Activated naive CD8-positive, alpha-beta T cell treated with anti-CD3 and anti-CD28 coated beads, Interleukin-2, amount 50 U/mL, for 24 hours (primary cell): ENCODE measurements around the gene KLK7.
"Not testable (repeated sequence)": the region's sequence is repeated elsewhere in the genome, so short reads cannot be mapped to it uniquely, and the experiment has no call there.

Source experiments
- ATAC-seq: fragments of 150-1000 bp; cut with Tn5 transposase; one replicate; pipeline ENCODE4 v1.10.0; 2021
- DNase-seq: peaks from one replicate; pipeline ENCODE4 v3.0.0; 2021
- H3K27ac Mint-ChIP-seq: one replicate; pipeline ENCODE4 v1.8.0; 2021; ENCODE audit warnings: mild to moderate bottlenecking, mixed read lengths
- H3K27me3 Mint-ChIP-seq: one replicate; pipeline ENCODE4 v1.8.0; 2021; ENCODE audit warnings: mixed read lengths
- H3K36me3 Mint-ChIP-seq: one replicate; pipeline ENCODE4 v1.8.0; 2021; ENCODE audit warnings: low read depth, mixed read lengths
- H3K4me1 Mint-ChIP-seq: one replicate; pipeline ENCODE4 v1.8.0; 2021; ENCODE audit warnings: mixed read lengths
- H3K4me3 Mint-ChIP-seq: one replicate; pipeline ENCODE4 v1.8.0; 2021; ENCODE audit warnings: mild to moderate bottlenecking, moderate library complexity, mixed read lengths
- H3K9me3 Mint-ChIP-seq: one replicate; pipeline ENCODE4 v1.8.0; 2021; ENCODE audit warnings: mixed read lengths

Gene KLK7

GRCh38 chr19:51002089-51002532 lies 18.4 kb upstream of the KLK7 start:
- Mint-ChIP-seq H3K4me3 (no peak overlapping the region), H3K4me1 (no peaks in the 10 kb centered on the region), H3K36me3 (no peaks in the 10 kb centered on the region), H3K9me3 (no peaks in the 10 kb centered on the region), H3K27me3 (peaks cover 46% of the 10 kb centered on the region), H3K27ac (no peak overlapping the region)
- ATAC-seq (no peak), DNase-seq (no peak)

- H3K4me3 Mint-ChIP-seq: no peak within 1 kb of the TSS
- H3K27me3 Mint-ChIP-seq: peaks cover 45% of the 10 kb centered on the region
- DNase-seq (no peak), ATAC-seq (no peak)
- H3K4me1 Mint-ChIP-seq: no peaks in the 10 kb centered on the region
- H3K27ac Mint-ChIP-seq: no peak within 1 kb of the TSS
- no peaks in the 10 kb centered on the region for H3K9me3 Mint-ChIP-seq
- H3K36me3 Mint-ChIP-seq: no peaks in the 10 kb centered on the region
Measured at GRCh38 chr19:51001515-51001914, 17.8 kb upstream of the KLK7 start, which contains the start of gene KLK8. Gene KLK8 (minus strand): TSS chr19:51001604. CDS start chr19:51001167, 437 bp downstream.

- no peaks in the 10 kb centered on the region for H3K9me3 Mint-ChIP-seq
- H3K4me1 Mint-ChIP-seq: no peaks in the 10 kb centered on the region
- no peak for ATAC-seq
- peaks cover 42% of the 10 kb centered on the region for H3K27me3 Mint-ChIP-seq
- no peak overlapping the region for H3K4me3 Mint-ChIP-seq
- no peak overlapping the region for H3K27ac Mint-ChIP-seq
- DNase-seq: no peak
- no peaks in the 10 kb centered on the region for H3K36me3 Mint-ChIP-seq
Measured at GRCh38 chr19:51000981-51001380, 17.3 kb upstream of the KLK7 start.

GRCh38 chr19:51000426-51000825 lies 16.7 kb upstream of the KLK7 start:
- DNase-seq (no peak), ATAC-seq (no peak)
- Mint-ChIP-seq H3K36me3 (no peaks in the 10 kb centered on the region), H3K9me3 (no peaks in the 10 kb centered on the region), H3K4me1 (no peaks in the 10 kb centered on the region), H3K4me3 (no peak overlapping the region), H3K27ac (no peak overlapping the region), H3K27me3 (peaks cover 43% of the 10 kb centered on the region)

GRCh38 chr19:50998686-50999085 lies 15.0 kb upstream of the KLK7 start:
- ATAC-seq (no peak), DNase-seq (no peak)
- Mint-ChIP-seq H3K36me3 (no peaks in the 10 kb centered on the region), H3K27ac (no peak overlapping the region), H3K4me1 (no peaks in the 10 kb centered on the region), H3K9me3 (peaks cover 4% of the 10 kb centered on the region), H3K4me3 (no peak overlapping the region), H3K27me3 (peaks cover 38% of the 10 kb centered on the region)

GRCh38 chr19:50998061-50998460 lies 14.3 kb upstream of the KLK7 start:
- Mint-ChIP-seq H3K27me3 (peaks cover 35% of the 10 kb centered on the region), H3K4me3 (no peak overlapping the region), H3K27ac (no peak overlapping the region), H3K4me1 (no peaks in the 10 kb centered on the region), H3K36me3 (no peaks in the 10 kb centered on the region), H3K9me3 (peaks cover 4% of the 10 kb centered on the region)
- DNase-seq (no peak), ATAC-seq (no peak)

GRCh38 chr19:50994129-50994528 lies 10.4 kb upstream of the KLK7 start:
- H3K36me3 Mint-ChIP-seq: no peaks in the 10 kb centered on the region
- no peaks in the 10 kb centered on the region for H3K4me1 Mint-ChIP-seq
- no peak overlapping the region for H3K4me3 Mint-ChIP-seq
- DNase-seq (no peak), ATAC-seq (no peak)
- H3K9me3 Mint-ChIP-seq: peaks cover 4% of the 10 kb centered on the region
- H3K27me3 Mint-ChIP-seq: peaks cover 23% of the 10 kb centered on the region
- H3K27ac Mint-ChIP-seq: no peak overlapping the region

- Mint-ChIP-seq H3K27ac (no peak overlapping the region), H3K36me3 (no peaks in the 10 kb centered on the region), H3K4me1 (no peaks in the 10 kb centered on the region), H3K27me3 (peaks cover 22% of the 10 kb centered on the region), H3K9me3 (peaks cover 4% of the 10 kb centered on the region), H3K4me3 (no peak overlapping the region)
- DNase-seq: no peak
- no peak for ATAC-seq
Measured at GRCh38 chr19:50992666-50993035, 8.9 kb upstream of the KLK7 start.

- not testable (repeated sequence) for ATAC-seq, H3K9me3 Mint-ChIP-seq, H3K36me3 Mint-ChIP-seq, DNase-seq, H3K4me1 Mint-ChIP-seq, H3K4me3 Mint-ChIP-seq, H3K27ac Mint-ChIP-seq
- peaks cover 41% of the 10 kb centered on the region for H3K27me3 Mint-ChIP-seq
Measured at GRCh38 chr19:50984416-50984815, 699 bp upstream of the KLK7 start.

GRCh38 chr19:50982186-50982585 lies 1.5 kb downstream of the KLK7 start:
- H3K36me3 Mint-ChIP-seq: no peaks in the 10 kb centered on the region
- H3K27me3 Mint-ChIP-seq: peaks cover 43% of the 10 kb centered on the region
- ATAC-seq: no peak
- DNase-seq: no peak
- H3K4me3 Mint-ChIP-seq: no peak overlapping the region
- H3K27ac Mint-ChIP-seq: no peak overlapping the region
- no peaks in the 10 kb centered on the region for H3K9me3 Mint-ChIP-seq
- H3K4me1 Mint-ChIP-seq: no peaks in the 10 kb centered on the region

GRCh38 chr19:50981587-50982146 lies 2.0 kb downstream of the KLK7 start:
- Mint-ChIP-seq H3K36me3 (no peaks in the 10 kb centered on the region), H3K9me3 (no peaks in the 10 kb centered on the region), H3K27ac (no peak overlapping the region), H3K4me3 (no peak overlapping the region), H3K4me1 (no peaks in the 10 kb centered on the region), H3K27me3 (peaks cover 46% of the 10 kb centered on the region)
- DNase-seq (no peak), ATAC-seq (no peak)

- H3K27ac Mint-ChIP-seq: no peak overlapping the region
- no peak overlapping the region for H3K4me3 Mint-ChIP-seq
- H3K36me3 Mint-ChIP-seq: no peaks in the 10 kb centered on the region
- H3K27me3 Mint-ChIP-seq: peaks cover 52% of the 10 kb centered on the region
- H3K4me1 Mint-ChIP-seq: no peaks in the 10 kb centered on the region
- DNase-seq (no peak), ATAC-seq (no peak)
- H3K9me3 Mint-ChIP-seq: no peaks in the 10 kb centered on the region
Measured at GRCh38 chr19:50980208-50980607, 3.5 kb downstream of the KLK7 start.

- Mint-ChIP-seq H3K4me1 (no peaks in the 10 kb centered on the region), H3K27ac (no peak overlapping the region), H3K36me3 (no peaks in the 10 kb centered on the region), H3K4me3 (no peak overlapping the region), H3K9me3 (no peaks in the 10 kb centered on the region), H3K27me3 (peaks cover 48% of the 10 kb centered on the region)
- no peak for ATAC-seq
- no peak for DNase-seq
Measured at GRCh38 chr19:50979758-50980157, 4.0 kb downstream of the KLK7 start.

- Mint-ChIP-seq H3K4me3 (no peak overlapping the region), H3K4me1 (no peaks in the 10 kb centered on the region), H3K27me3 (peaks cover 48% of the 10 kb centered on the region), H3K36me3 (no peaks in the 10 kb centered on the region), H3K27ac (no peak overlapping the region), H3K9me3 (no peaks in the 10 kb centered on the region)
- ATAC-seq: no peak
- no peak for DNase-seq
Measured at GRCh38 chr19:50978772-50979390, 4.8 kb downstream of the KLK7 start.

- Mint-ChIP-seq H3K27me3 (peaks cover 49% of the 10 kb centered on the region), H3K4me1 (no peaks in the 10 kb centered on the region), H3K4me3 (no peak overlapping the region), H3K9me3 (no peaks in the 10 kb centered on the region), H3K27ac (no peak overlapping the region), H3K36me3 (no peaks in the 10 kb centered on the region)
- ATAC-seq: no peak
- no peak for DNase-seq
Measured at GRCh38 chr19:50977626-50978025, 6.1 kb downstream of the KLK7 start.

- no peaks in the 10 kb centered on the region for H3K36me3 Mint-ChIP-seq
- H3K27me3 Mint-ChIP-seq: peaks cover 48% of the 10 kb centered on the region
- DNase-seq (no peak), ATAC-seq (no peak)
- H3K4me1 Mint-ChIP-seq: no peaks in the 10 kb centered on the region
- no peak overlapping the region for H3K27ac Mint-ChIP-seq
- H3K9me3 Mint-ChIP-seq: no peaks in the 10 kb centered on the region
- no peak overlapping the region for H3K4me3 Mint-ChIP-seq
Measured at GRCh38 chr19:50975766-50976165, 8.0 kb downstream of the KLK7 start.
